NCI-H2081 (cell line): ENCODE measurements around the gene NABP2.
A peak's percentile ranks its signal among the peaks of the same experiment; 100 is the strongest.

ENCODE experiments used
- DNase-seq, 2 experiments: peaks; one replicate each; lab custom pipeline; 2025; lab: John Stamatoyannopoulos, UW

The NABP2 gene

DNA sequence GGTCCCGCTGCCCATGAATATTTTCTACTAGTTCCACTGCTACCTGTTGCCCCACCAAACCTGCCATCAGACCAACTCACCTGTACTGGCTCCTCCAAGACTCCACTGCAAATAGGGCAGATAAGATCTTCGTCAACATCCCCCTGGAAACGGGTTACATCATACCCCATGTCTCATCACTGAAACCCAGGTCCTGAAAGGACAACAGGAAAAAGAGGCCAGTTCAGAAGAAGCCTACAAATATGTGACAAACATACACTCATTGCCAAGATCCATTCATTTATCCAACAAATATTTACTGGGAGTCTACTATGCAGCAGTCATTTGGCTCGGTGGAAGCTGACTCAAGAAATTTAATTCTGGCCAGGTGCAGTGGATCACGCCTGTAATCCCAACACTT, 10.3 kb upstream of the NABP2 start:
- DNase-seq, result no peak

DNA sequence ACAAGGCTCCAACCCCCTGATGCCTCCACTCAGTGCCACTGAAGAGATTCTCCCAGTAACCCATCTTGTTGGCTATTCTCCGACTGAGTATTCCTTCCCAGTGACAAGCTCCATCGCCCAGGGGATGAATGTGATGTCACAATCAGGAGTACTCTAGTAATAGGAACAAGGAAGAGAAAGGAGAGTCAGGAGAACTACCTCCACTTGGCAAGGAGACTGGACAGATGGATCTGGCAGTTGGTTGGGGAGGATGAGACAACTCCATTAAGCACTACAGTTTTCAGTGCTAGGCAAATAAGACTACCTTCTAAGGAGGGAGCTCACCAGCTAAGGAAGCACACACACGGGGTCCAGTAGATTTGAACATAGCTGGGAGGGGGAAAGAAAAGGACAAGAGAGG, 7.7 kb upstream of the NABP2 start:
- DNase-seq, result no peak

DNA sequence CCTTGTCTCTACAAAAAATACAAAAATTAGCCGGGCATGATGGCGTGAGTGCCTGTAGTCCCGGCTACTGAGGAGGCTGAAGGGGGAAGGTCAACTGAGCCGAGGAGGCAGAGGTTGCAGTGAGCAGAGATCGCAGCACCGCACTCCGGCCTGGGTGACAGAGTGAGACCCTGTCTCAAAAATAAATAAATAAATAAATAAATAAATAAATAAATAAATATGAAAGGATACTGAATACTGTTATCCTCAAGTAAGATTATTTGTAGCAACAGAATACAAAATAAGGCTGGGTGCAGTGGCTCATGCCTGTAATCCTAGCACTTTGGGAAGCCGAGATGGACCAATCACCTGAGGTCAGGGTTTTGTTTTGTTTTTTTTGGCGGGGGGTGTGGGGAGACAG, 4.3 kb upstream of the NABP2 start:
- no peak for DNase-seq

DNA sequence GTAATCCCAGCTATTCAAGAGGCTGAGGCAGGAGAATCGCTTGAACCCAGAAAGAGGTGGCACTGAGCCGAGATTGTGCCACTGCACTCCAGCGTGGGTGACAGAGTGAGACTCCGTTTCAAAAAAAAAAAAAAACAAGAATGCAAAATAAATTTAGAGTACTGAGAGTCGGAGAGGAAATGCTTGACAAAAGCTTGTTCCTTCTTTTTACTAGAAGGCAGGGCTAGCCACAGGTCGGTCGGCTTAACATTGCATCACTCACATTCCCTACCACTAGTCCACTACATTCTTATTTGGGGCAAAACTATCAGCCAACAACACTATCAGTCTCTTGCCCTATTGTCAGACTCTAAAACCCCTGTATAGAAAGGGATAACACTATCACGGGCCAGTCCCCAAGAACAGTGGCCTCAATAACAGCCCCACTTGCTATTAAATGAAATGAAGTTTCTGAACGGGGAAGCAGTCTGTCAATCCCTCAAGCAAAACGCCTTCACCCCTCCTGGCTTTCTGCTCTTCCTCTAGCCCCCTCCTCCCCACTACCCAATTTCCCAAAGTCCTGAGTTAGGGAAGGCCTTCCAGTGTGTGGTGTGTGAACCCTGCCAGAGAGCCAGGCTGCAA, 3.4 kb upstream of the NABP2 start:
- no peak for DNase-seq

DNA sequence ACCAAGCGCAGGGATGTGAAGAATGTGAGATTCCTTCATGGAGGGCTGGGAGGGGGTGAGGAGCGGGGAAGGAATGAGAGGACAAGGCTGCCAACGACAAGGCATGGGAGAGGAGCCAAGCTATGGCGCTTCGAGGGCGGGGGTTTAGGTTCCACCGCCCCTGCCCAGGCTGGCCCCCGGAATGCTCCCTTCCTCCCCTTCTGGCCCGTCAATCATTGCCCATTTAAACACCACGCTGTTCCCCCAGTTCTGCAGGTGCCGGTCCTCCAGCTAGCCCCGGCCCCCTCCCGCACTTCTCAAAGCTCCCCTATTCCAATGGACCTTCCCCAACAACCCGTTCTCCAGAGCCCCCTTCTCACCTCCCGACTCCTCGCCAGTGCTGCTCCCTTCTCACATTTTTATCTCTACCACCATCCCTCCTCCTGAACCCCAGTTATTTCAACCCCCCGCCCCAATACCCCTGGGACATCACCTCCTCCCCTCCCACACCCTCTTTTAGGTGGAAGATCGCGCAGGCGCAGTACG, 2.8 kb upstream of the NABP2 start:
- no peak for DNase-seq

DNA sequence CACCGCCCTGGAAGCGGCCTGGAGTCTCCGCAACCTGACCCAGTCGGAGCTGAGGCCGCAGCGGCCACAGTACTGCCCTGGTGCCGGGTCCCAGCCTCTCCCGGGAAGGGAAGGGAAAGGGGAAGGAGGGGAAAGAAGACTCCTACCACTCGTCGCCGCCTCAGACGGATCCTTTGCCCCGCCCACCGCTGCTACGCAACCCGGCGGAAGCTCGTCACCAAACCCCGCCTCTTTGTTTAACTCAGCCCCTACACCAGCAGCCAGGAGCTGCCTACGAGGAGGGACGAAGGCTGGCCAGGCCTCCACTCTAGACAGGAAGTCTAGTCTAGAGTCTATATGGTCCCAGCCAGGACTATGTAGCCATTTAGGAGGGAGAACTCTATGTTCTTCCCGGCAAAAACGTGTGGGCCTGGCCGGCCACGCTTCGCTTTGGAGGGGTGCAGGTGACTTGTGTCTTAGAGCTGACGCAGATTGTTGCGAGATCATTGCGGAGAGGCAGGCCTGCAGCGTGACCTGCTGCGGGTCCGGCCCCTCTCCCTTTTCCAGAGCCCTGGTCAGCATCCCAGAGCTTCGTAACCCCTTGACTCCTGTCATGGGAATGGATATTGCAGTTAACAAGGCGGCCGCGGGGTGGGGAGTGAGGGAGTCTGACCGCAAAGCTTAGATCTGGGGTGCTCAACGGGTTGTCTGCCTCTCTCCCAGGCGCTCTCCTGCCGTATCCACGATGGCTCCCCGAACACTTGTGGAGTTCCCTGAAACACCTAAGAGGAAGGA, 2.2 kb upstream of the NABP2 start, which contains the start of gene RNF41:
TSS of gene RNF41 (minus strand) at position 166 of the 774 bp plus-strand sequence. CDS start 7,875 bp downstream, outside the sequence.
- peak; percentile 94 to 95 for DNase-seq

DNA sequence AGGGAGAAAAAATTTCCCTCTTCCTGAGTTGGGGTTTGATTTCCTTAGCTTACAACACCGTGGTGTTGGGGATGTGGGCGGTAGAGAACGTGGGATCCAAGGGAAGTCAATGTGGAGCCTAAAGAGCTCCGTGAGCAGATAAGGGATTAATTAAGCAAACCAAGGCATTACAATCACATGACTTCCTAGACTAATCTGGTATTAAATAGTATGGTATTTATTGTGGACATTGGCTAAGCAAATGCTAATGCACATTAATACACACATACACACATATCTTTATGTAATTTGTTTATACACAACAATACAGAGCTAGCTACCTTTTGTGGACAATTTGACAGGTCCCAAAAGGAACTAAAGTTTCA, 1.6 kb upstream of the NABP2 start:
- no peak for DNase-seq

DNA sequence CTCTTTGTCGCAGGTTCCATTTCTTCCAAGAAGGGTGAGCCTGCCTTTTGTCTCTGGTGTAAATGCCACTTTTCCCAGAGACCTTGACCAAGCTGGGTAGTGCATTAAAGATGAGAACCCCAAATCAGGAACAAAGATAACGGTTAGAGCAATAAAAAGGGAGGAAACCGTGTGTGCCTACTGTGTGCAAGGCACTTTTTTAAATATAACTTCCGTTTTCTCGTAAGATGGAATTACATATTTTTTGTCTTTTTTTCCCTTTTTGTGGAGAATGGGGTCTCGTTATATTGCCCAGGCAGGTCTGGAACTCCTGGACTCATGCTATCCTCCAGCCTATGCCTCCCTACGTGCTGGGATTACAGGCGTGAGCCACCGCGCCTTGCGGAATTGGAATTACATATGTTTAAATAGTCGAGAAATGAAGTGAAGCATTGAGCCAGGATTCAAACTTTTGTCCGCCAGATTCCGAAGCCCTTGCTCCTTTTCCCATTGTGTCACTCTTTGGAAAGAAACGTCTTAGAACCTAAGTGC, 506 bp upstream of the NABP2 start:
- no peak for DNase-seq

DNA sequence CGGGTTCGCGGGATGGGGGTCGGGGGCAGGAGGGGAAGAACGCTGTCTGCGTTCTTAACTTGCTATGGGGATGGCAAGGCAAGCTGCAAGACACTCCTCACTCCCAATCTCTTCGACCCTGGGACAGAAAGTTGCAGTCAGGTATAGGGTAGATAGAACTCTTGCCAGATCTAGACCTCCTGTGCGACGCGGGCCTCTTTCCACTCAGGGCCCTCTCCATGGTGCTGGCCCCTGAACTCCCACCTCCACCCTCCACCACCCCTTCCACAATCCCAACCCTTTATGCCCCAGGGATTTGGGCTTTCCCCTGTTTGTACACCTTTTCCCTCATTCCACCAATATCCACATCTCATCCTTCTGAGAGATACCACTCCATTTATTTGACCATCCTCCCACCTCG, 812 bp downstream of the NABP2 start:
- no peak for DNase-seq

DNA sequence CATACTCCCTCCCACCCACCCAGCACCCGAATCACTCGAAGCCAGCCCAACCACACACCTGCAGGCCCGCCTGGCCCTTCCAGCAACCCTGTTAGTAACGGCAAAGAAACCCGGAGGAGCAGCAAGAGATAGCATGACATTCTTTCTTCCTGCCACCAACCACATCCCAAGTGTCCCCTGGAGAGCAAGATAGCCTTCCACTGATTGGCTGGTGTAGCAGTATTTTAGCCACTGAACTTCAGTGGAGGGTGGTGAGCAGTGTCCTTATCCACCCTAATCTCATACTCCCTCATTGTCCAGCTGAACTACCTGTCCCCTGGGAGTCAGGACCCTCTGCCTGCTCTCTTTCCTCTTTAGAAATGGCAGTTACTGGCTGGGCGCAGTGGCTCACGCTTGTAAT, 4.9 kb downstream of the NABP2 start:
- no peak for DNase-seq

DNA sequence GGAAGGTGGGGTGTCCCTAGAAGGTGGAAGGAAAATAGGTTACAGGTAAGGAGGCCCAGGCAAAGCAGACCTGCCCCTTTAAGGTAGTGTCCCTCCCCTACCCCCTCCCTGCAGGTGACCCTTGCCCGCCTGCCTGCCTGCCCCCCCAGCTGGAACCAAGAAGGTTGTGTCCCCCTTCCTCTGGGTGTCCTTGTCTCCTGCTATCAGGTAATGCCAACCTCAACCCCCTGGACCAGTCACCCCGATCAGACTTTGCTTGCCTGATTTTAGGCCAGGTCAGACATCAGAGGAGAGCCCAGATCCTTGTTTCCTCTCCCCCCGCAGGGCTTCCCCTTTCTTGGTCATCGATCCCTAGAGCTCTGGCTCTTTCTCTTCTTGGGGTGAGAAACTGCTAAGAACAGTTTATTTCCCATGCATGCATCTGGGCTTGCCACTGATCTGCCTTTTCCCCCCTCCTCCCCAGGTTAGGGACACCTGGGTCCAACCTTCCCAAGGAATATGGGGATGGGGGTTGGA, 5.8 kb downstream of the NABP2 start, which contains the start of gene SLC39A5:
TSS of gene SLC39A5 (plus strand) at position 136 of the 516 bp plus-strand sequence. CDS start 1,224 bp downstream, outside the sequence.
- no peak for DNase-seq

DNA sequence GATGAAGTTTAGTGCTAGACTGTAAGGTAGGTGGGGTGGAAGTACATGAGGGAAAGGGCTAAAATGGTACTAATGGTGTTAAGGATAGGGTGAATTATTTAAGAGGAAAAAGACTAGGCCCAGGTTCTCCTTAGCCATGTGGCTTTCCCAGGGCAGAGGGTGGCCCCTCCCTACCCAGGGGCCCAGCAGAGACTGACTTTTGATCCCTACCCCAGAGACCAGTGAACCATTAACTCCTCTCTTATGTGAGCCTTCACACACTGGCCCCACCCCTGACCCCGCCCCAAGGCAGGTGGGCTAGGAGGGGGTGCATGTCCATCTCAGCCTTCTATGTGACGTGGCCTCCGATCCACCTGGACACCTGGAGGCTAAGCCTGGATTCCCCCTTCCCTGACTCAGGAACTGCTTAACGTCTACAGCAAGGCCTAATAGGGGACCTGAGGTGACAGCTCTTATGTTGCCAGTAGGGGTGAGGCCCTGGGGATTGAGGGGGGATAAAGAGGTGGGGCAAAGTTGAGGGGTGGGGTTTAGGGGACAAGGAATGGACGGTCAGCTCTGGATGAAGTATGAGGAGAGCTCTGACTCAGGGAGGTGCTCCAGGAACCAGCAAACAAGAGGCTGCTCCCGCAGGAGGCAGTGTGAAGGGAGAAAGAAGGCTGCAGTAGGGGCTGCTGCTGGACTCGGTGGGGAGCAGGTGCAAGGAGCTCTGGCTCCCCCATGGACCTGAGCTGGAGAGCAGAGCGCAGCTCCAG, 6.5 kb downstream of the NABP2 start:
- no peak for DNase-seq

DNA sequence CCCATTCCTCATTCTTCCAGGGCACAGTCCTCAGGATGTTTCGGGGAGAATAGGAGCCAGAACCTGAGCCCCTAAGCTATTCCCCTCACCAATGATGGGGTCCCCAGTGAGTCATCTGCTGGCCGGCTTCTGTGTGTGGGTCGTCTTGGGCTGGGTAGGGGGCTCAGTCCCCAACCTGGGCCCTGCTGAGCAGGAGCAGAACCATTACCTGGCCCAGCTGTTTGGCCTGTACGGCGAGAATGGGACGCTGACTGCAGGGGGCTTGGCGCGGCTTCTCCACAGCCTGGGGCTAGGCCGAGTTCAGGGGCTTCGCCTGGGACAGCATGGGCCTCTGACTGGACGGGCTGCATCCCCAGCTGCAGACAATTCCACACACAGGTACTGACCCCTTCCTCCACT, 7.0 kb downstream of the NABP2 start:
- no peak for DNase-seq

DNA sequence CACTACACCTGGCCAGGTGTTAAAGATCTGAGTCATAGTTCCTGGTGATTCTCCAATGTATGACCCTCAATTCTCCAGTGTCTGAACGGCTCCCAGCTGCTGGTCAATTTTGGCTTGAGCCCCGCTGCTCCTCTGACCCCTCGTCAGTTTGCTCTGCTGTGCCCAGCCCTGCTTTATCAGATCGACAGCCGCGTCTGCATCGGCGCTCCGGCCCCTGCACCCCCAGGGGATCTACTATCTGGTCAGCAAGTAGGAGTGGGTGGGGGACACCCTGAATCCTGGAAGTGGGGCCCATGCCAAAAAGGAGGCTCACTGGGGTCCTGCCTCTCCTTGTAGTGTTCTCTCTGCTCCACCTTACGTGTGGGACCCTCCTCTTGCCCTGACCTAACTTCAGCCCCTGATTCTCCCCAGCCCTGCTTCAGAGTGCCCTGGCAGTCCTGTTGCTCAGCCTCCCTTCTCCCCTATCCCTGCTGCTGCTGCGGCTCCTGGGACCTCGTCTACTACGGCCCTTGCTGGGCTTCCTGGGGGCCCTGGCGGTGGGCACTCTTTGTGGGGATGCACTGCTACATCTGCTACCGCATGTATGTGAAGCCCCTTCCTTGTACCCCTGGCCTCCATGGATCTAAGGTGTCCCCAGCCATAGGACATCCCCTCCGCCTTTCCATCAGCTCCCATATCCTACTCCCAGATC, 10.7 kb downstream of the NABP2 start:
- DNase-seq, result no peak

DNA sequence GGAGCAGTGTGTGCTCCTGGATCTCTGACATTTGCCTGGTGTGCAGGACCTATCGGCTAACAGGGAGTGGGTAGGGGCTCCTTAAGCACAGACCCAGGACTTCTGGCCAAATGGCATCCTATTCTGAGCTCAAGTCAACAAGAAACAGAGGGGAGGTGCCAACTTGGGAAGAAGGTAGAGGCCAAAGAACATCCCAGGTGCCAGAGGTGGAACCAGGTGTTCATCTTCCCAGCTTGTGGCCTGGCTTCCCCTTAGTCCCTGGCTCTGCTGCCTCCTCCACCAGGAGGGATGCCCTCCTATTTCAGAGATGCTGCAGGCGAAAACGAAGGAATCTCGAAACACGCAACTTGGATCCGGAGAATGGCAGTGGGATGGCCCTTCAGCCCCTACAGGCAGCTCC, 11.9 kb downstream of the NABP2 start:
- DNase-seq, result no peak

DNA sequence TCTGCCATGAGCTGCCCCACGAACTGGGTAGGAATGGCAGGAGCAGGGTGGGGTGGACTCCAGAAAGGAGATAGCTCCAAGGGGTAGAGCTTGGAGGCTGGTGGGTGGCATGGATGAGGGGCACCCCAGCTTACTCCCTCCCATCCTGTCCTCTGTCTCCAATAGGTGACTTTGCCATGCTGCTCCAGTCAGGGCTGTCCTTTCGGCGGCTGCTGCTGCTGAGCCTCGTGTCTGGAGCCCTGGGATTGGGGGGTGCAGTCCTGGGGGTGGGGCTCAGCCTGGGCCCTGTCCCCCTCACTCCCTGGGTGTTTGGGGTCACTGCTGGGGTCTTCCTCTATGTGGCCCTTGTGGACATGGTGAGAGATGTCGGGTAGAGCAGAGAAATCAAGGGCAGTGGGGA, 12.8 kb downstream of the NABP2 start:
- DNase-seq, result no peak

DNA sequence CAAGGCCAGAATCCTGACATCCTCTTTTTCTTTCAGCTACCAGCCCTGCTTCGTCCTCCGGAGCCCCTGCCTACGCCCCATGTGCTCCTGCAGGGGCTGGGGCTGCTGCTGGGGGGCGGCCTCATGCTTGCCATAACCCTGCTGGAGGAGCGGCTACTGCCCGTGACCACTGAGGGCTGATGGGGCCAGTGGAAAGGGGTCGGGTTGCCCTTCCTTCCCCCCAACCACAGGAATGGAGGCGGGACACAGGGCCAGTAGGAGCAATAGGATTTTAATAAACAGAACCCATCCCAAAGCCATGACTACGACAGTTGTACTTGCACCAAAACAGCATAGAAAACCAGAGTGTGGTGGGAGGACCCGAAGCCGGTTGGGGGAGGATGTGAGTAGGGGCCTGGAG, 13.4 kb downstream of the NABP2 start:
- no peak for DNase-seq

DNA sequence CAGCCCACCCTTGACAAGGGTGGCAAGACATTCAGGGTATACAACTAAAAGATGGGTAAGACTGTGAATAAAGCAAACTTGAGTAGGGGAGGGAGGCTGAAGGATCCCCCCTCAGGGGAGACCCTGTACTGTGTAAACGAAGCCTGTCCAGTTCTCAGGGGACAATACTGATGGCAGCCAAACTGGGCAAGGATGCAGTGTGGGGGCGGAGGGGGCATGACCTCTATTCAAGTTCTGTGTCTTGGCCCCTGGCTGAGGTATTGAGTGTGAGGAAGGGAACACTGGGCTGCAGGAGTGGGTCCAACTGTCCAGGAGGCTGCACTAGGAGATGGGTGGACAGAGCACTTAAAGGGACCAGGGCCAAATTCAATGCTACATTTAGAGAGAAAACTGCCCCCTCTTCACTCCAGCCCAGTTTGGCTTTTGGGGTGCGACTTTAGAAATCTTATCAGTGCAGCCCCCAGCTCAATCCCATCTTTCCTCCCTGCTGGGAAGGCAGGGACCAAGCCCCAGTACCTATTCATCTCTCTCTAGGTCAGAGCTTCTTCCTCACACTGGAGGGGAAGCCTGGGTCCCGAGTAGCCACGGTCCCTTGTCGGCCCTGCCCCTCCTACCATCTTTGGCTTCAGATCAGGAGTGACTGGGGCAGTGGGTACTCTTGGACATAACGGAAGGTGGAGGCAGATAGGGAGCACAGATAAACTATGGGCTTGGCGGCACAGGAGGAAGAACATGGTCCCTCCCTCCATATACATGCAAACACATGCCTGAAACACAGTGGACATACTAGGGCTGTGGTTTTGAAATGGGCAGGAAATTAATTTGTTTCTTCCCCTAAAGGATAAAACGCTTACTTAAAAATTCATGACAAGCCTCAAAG, 17.5 kb downstream of the NABP2 start:
- no peak for DNase-seq

DNA sequence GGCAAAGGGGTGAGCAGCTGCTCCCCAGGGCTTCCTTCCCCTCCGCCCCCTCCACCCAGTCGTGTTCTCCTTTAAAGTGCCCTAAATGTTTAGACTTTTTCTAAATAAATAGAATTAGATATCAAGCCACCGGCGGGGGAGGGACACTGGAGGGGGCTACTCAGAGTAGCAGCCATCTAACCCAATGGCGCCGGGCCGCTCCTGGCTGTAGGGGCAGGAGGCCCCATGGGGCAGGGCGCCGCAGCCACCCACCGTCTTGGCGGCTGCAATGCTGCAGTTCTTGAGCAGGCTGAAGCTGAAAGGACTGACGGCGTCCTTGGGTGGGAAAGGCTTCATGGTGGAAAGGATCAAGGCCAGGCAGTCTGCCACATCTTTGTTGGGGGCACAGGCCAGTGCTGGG, 18.8 kb downstream of the NABP2 start:
- DNase-seq, result no peak

DNA sequence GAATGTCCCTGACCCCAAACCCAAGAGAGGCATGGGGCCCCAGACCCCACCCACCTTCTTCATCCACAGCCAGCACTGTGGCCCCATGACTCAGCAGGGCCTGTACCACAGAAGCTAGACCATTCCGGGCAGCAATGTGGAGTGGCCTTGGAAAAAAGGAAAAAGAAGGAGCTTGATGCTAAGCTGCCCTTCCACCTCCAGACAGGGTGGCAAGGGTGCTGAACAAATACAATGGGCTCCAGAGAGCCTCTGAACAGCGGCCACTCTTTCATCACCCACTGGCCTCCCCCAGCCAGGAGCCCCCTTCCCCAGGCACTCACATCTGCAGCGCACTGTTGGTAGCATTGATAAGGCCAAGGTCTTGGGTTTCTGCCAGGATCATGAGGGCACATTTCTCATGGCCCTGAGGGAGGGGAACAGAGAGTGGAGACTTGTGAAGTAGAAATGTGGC, 19.6 kb downstream of the NABP2 start:
- DNase-seq, result no peak

DNA sequence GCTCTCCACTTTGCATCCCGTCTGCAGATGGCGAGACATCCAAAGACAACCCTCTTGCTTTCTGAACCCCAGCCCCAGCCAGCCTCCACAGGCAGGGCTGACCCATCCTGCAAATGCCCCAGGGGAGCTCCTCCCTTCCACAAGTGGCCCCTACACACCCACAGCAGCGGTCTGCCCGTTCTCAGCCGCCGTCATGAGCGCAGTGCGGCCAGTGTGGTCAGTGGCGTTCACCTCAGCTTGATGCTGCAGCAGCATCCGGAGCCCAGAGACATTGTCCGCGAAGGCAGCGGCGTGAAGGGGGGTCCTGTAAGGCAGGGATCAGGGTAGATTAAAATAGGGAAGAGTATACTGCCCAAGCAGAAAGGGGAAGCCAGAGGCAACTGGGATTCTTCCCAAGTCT, 20.4 kb downstream of the NABP2 start:
- no peak for DNase-seq
